ENCODE measurements around the gene MTRF1.
"Not testable (repeated sequence)": the region's sequence is repeated elsewhere in the genome, so short reads cannot be mapped to it uniquely, and the experiment has no call there.

Gene MTRF1

DNA sequence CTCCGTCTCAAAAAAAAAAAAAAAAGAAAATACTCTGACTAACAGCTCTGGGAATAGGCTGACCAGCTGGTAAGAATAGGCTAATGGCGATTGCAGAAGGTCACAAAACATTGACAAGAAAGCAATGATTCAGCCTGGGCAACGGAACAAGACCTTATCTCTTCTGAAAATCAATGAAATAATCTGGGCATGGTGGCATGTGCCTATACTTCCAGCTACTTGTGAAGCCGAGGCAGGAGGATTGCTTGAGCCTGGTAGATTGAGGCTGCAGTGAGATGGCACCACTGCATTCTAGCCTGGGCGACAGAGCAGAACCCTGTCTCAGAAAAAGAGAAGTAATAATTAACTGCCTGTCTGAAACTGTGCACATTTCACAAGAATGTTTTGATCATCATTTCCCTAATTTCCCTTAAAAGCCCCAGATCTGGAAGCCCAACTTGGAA is 18.8 kb upstream of the MTRF1 start:
- DNase-seq (ENCODE audit: low read depth in 2 of 2), result no peak

DNA sequence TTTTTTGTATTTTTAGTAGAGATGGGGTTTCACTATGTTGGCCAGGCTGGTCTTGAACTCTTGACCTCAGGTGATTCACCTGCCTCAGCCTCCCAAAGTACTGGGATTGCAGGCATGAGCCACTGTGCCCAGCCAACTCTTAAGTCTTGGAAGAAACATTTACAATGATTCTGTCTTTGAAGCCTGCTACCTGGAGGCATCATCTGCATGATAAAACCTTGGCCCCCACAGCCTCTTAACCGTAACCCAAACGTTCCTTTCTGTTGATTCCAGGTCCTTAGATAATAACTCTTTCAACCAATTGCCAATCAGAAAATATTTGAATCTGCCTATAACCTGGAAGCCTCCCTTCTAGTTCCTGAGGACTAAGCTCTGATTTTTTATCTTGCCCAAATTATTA is 15.8 kb upstream of the MTRF1 start:
- not testable (repeated sequence) for DNase-seq (ENCODE audit: low read depth in 2 of 2)

DNA sequence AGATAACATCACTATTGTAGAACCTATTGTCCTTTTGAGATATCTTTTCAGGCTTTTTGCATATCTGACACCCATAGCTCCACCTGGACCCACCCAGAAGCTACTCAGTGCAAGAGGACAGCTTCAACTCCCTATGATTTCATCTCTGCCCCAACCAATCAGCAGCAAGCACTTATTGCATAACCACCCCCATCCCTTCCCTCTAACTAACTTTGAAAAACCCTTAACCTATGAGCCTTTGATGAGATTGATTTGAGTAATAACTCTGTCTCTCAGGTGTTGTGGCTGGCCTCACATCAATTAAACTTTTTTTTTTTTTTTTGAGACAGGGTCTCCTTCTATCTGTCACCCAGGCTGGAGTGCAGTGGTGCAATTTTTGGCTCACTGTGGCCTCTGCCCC is 13.4 kb upstream of the MTRF1 start:
- no peak for DNase-seq (ENCODE audit: low read depth in 2 of 2)

DNA sequence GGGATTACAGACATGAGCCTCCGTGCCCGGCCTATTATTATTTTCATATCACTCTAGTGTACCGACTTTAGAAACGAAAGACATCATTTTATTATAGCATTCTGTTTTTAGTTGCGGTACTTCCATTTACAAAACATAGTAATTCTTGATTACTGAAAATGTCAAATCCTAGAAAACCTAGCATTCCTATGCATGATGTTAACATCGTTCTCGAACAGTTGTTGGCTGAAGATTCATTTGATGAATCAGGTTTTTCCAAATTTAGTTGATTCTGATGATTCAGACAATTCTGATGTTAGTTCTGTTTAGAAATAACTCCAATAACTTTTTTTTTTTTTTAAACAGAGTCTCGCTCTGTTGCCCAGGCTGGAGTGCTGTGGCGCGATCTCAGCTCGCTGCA is 11.5 kb upstream of the MTRF1 start:
- DNase-seq (ENCODE audit: low read depth in 2 of 2), result no peak

DNA sequence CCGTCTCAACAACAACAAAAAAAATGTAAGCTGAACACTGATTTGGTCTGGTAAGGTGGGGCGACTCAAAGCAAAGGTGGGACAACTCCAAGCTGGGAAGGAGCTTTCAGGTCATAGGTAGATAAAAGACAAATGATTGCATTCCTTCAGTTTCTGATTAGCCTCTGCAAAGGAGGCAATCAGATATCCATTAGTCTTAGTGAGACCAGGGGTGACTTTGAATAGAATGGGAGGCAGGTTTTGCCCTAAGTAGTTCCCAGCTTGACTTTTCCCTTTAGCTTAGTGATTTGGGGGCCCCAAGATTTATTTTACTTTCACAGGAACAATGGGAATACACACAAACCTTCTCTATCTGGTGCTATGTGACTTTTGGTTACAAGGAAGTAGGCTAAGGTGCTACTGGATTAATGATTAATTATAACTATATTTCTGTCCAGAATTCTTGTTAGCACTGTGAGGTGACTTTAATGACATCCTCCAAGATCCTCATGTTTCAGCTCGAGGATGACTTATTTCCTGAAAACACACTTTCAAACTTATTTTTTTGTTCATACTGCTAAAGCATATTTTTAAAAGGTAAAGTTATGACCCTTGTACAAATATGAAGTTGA is 10.6 kb upstream of the MTRF1 start:
- no peak for DNase-seq (ENCODE audit: low read depth in 2 of 2)

DNA sequence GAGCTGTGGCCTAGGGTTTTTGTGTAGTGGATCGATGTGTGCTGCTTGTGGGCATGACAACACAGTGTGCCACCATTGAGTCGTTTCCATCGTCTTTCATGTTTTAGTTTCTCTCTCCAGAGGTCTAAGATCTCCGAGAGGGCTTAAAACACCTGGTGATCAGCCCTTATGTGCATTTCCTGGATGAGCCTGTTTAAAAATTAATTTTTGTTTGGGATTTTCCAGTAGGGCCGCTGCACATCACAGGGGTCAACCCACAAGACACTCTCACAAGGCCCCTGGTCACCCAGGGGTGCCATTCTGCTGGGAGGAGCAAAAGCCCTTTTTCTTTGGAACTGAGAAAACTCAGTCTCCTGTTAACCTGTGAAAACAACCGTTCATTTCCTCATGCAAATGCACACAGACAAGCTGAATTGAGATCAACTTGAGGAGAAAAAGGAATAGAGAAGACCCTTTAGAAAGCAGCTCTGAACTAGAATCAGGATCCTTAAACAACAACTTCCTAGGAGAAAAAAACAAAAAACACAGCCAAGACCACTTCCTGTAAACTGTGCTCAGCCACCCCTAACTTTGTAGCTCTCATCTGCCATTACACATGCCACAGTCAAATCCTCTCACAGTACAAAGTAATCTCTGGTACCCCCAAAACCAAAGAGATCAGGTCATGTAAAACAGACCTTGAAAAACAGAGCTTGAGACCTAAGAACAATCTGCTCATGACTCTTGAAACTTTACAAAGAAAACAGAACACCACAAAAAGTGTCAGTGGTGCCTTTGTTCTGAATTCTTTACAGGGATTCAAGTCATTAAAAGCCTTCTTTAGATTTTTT is 8.3 kb upstream of the MTRF1 start:
- DNase-seq (ENCODE audit: low read depth in 2 of 2), result no peak

DNA sequence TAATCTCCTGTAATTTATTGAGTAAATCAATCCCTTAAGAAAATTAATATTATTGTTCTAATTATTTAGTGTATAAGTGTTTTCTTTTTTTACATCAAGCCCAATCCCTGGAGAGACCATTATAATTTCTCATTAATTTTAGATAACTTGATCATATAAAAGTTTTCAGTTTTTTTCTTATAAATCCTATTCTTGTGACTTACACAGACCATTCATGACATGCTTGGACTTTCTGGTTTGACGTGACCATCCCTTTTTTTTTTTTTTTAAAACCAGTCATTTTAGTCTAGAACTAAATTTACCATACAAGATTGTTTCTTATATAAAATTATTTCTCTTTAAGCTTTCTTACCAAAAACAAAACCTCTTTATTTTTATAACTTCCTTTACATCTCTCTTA is 5.4 kb upstream of the MTRF1 start:
- no peak for DNase-seq (ENCODE audit: low read depth in 2 of 2)

DNA sequence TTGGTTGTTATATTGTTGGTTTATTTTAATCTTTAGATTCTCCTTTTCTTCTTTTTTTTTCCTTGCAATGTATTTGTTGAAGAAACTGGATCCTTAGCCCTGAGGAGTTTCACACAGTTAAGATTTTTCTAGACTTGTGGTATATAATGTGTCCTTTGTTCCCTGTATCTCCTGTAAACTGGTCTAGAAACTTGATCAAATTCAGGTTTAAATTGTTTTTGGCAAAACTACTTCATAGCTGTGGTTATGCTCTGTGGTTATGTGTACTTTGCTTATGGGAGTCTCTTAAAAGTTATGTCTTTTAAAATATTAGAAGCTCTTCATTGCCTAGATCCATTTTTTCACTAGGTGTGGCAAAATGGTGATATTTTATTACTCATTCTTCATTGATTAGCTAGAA is 3.7 kb upstream of the MTRF1 start:
- DNase-seq (ENCODE audit: low read depth in 2 of 2), result no peak

DNA sequence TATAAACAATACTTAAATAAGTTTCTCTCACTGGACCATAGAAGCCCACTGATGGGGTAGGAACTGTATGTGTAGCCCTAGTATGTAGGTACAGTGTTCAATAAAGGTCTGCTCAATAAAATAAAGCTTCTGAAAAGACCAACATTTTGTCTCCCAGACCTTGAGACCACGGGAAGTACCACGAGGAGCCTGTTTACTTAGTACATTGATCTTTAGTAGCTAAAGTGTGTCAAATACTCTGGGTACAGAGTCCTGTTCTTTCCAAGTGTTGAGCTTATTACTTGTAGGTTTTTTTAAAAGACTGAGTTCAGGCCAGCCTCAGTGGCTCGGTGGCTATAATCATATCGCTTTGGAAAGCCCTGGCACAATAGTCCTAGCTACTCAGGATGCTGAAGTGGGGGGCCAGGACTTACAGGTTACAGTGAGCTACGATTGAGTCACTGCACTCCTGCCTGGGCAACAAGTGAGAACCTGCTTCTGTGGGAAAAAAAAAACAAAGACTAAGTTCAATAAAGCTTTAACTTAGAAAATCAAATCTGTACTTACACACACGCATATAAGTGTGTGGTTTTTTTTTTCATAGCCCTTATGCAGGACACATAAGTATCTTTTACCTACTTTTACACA is 3.4 kb downstream of the MTRF1 start:
- DNase-seq (ENCODE audit: low read depth in 2 of 2), result no peak

DNA sequence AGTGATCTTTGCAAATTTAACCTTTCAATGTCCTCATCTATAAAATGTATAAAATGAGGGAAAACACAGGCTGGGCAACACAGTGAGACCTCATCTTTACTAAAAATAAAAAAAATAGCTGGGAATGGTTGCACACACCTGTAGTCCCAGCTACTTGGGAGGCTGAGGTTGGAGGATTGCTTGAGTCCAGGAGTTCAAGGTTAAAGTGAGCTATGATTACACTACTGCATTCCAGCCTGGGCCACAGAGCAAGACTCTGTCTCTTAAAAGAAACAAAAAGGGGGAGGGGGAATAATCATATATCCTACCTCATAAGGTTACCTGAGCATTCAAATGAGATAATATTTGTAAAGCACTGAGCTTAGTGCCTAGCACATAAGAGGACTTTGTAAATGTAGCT is 5.8 kb downstream of the MTRF1 start:
- no peak for DNase-seq (ENCODE audit: low read depth in 2 of 2)

DNA sequence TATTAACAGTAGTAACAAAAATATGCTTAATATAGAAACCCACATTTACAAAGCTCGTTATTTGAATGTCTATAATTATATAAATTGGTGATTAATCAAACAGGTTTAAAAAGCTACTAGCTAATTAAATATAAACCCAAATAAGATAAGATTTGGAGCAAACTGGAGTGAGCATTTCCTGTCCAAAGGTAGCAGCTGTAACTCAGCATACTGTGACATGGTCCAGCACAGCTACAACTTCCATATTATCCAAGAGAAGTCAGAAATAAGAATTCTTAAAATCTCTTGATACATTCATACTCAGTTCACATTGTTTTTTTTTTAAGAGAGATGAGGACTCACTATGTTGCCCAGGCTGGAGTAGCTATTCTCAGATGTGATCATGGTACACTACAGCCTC is 8.5 kb downstream of the MTRF1 start:
- no peak for DNase-seq (ENCODE audit: low read depth in 2 of 2)

DNA sequence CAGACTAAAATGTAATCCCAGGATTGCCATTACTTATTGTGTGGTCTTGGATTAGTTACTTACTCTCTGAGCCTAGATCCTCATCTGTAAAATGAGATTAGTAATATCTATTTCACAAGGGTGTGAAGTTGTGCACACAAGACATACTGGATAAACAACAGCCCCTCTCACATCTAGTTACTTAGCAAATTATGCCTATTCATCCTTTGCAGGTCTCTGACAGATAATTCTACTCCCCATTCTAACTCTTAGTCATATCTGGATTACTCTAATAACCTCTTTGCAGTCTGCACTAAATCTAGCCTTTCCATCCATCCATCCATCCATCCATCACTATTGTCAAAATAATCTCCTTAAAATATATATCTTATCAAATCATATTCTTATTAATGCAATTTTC is 12.4 kb downstream of the MTRF1 start:
- DNase-seq (ENCODE audit: low read depth in 2 of 2), result no peak

DNA sequence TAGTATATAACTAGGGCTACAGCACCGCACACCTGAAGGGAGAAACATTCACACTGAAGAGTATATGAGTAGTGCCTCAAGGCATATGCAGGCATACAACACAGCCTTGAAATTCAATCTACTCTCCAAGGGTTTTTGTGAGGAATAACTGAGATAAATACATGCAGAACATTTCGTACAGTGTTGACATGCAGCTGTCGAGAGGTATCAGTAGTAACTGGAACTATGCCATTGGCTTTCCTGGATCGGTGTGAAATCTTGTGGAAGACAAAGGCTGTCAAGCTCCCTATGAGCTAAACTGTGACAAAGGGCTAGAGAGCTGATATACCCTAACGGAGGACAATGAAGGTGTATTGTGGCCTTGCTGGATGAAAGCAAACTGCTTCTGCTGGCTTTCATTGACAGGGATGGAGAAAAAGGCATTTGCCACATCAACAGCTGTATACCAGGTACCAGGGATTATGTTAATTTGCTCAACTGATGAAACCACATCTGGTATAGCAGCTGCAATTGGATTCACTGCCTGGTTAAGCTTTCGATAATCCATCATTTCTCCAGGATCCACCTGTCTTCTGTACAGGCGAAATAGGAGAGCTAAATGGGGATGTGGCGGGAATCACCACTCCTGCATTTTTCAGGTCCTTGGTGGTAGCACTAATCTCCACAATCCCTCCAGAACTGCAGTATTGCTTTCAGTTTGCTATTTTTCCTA is 16.3 kb downstream of the MTRF1 start:
- DNase-seq (ENCODE audit: low read depth in 2 of 2), result no peak

DNA sequence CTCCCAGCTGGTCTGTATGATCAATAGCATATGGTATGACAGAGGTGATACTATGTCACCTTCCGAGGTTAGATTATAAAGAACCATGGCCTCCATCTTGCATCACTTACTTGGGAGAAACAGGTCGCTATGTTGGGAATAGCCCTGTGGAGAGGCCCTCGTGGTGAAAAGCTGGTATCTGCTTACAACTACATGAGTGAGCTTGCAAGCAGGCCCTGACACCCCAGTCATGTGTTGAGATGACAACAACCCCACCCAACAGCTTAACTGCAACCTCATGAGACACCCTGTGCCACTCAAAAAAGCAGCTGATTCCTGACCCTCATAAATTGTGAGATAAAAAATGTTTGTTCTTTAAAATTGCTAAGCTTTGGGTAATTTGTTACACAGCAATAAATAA is 18.8 kb downstream of the MTRF1 start:
- no peak for DNase-seq (ENCODE audit: low read depth in 2 of 2)

DNA sequence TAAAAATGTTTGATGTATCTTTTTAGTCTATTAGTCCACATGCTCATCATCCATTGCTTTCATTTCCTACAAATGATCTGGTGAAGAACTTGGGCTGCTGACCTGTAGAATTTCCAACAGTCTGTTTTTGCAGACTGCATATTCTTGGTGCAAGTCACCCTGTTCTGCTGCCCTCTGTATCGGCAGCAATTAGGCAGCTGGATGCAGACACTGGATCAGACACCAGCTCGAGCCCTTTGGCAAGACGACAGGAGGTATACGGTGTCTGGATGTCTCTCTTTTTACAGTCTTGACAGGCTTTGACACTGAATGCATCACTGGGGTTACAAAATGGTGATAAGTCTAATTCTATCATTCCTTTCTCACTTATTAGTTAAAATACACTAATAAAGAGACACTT is 21.8 kb downstream of the MTRF1 start:
- no peak for DNase-seq (ENCODE audit: low read depth in 2 of 2)

DNA sequence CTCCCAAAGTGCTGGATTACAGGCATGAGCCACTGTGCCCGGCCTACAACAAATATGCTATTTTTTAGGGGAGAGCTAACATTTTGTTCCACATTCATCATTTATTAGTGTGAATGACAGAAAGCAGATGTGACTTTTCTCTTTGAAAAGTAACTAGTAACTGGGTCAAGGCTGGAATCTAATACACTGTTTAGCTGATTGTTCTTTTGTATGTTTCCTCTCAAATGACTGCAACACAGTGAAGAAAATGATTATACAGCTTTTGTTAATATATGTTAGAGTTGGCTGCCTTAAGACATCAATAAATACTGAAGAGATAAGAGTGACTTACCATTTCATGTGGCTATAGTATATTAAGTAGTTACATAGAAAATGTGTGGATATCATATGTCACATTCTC is 27.0 kb downstream of the MTRF1 start:
- DNase-seq (ENCODE audit: low read depth in 2 of 2), result no peak

DNA sequence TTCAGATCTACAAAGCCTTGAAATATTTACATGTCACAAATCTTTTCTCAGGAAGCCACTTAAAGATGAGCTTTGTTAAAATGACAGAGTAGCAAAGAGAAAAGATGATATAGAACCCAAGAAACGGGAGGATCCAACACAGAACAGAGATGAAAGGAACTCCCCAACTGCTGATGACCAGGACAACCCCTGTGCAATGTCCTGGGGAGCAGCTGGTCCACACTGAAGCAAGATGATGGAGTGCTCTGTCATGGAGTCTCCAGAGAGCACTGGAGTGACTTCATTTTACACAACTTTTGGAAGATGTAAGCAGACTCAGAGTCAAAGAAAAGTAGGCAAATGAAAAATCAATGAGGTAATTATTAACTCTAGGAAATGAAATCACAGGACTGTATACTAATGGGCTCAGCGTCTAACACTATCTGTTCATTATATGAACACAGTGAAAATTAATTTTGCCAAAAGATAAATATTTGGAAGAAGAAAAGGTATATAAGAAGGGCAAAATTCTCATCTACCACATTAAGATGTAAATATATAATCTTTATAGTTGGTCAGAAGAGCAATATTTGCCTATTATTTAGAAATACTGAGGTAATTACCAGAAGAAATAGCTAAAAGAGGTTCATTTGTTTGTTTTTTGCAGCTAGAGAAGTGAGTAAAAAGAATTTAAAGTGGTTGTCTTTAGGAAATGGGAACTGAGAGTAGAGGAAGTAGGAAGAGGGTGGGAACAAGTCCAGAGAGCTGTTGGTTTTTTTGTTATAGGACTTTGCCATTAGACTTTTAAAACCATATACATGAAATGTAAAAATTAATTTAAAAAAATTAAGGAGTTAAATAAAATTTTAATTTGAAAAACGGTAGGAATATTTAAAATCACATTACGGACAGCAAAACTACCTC is 30.5 kb downstream of the MTRF1 start:
- DNase-seq (ENCODE audit: low read depth in 2 of 2), result no peak

DNA sequence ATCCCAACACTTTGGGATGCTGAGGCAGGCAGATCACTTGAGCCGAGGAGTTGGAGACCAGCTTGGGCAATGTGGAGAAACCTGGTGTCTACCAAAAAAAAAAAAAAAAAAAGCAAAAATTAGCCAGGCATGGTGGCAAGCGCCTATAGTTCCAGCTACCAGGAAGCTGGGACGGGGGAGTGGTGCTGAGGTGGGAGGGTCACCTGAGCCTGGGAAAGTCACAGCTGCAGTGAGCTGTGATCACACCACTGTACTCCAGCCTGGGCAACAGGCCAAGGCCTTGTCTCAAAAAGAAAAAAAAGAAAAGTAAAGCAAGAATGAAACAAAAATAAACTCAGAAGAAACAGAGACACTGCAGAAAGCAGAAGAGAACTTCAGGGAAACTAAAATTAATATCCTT is 31.6 kb downstream of the MTRF1 start:
- DNase-seq (ENCODE audit: low read depth in 2 of 2), result no peak

DNA sequence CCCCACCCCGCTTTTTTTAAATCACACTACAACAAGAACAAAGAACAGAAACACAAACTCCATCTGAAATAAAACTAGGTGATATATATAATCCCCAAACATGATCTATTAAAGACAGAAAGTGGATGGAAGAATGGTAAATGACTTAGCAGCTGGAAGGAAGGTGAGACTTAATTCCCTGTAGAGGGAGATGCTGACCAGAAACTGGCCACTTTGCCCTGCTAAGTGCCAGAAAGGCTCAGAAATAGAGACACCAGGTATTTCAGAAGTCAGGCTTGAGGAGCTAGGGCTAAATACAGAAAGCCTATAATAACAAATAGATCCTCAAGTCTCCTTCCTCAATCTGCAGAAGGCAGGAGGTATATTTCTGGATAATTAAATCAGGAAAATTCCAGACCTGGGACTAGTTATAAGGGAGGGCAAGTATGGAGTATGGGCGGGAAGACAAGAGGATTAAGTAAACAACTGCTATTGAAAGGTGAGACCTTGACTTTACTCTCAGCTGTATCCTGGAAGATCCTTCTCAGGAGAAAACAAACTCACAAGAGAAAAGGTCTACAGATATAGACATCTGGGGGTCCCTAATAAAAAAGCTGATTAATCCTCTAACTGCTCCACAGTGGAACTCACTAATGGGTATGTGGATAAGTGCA is 32.2 kb downstream of the MTRF1 start:
- no peak for DNase-seq (ENCODE audit: low read depth in 2 of 2)

DNA sequence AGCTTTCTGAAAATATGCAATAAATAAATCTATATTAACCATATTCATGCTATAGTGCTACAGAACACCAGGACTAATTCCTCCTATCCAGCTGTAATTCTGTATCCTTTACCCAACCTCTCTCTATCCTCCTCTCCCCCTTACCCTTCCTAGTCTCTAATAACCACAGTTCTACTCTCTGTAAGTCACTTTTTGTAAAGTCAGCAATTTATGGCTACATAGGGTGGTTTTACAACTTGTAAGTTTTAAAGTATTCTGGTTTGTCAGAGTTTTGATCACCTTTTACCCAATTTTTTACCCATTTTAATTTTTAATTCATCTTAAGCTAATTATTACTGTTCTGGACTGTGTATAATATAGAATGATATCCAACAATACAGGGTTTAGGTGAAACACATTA is 34.0 kb downstream of the MTRF1 start:
- DNase-seq (ENCODE audit: low read depth in 2 of 2), result no peak
